ENCODE data around the gene MAP3K19.

The MAP3K19 gene

DNA sequence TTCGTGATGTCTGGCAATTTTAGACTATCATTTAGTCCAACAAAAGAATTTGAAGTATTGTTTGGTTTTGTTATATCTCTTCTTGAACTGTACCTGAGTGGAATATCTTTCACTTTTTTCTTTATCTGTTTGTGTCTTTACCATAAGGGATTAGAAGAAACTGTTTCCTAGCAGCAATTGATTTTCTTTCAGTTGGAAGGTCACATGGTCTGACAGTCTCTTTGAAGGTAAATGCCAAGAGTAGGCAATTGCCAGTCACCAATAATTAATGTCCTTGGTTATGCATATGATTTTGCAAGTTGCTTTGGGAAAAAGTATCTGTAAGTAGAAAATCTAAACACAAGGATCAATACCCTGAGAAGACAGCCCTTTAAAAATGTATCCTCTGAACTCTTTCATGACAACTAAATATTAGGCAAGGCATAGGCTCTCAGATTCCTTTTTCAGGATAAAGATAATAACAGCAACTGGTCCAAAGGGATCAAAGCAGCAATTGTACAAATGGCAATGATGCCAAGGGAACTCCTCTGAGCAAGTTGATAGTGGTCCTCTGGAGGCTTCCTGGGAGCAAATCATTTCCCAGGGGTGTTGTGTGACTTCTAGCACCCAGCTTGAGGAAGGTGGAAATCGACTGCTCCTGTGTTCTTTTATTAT lies 17.6 kb downstream of the MAP3K19 start:
- Mint-ChIP-seq H3K4me3 (no peak overlapping the region), H3K27me3 (ENCODE audit: low read depth) (no peaks in the 10 kb centered on the region), H3K4me1 (no peaks in the 10 kb centered on the region), H3K36me3 (ENCODE audit: low read depth) (peaks cover 8% of the 10 kb centered on the region), H3K9me3 (peaks cover 10% of the 10 kb centered on the region), H3K27ac (no peak overlapping the region)
- TF ChIP-seq, protein P1, sequence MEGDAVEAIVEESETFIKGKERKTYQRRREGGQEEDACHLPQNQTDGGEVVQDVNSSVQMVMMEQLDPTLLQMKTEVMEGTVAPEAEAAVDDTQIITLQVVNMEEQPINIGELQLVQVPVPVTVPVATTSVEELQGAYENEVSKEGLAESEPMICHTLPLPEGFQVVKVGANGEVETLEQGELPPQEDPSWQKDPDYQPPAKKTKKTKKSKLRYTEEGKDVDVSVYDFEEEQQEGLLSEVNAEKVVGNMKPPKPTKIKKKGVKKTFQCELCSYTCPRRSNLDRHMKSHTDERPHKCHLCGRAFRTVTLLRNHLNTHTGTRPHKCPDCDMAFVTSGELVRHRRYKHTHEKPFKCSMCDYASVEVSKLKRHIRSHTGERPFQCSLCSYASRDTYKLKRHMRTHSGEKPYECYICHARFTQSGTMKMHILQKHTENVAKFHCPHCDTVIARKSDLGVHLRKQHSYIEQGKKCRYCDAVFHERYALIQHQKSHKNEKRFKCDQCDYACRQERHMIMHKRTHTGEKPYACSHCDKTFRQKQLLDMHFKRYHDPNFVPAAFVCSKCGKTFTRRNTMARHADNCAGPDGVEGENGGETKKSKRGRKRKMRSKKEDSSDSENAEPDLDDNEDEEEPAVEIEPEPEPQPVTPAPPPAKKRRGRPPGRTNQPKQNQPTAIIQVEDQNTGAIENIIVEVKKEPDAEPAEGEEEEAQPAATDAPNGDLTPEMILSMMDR (IDR thresholded peaks at IDR 0.05; ENCODE audit: unreplicated experiment in 3 of 3): no peak

DNA sequence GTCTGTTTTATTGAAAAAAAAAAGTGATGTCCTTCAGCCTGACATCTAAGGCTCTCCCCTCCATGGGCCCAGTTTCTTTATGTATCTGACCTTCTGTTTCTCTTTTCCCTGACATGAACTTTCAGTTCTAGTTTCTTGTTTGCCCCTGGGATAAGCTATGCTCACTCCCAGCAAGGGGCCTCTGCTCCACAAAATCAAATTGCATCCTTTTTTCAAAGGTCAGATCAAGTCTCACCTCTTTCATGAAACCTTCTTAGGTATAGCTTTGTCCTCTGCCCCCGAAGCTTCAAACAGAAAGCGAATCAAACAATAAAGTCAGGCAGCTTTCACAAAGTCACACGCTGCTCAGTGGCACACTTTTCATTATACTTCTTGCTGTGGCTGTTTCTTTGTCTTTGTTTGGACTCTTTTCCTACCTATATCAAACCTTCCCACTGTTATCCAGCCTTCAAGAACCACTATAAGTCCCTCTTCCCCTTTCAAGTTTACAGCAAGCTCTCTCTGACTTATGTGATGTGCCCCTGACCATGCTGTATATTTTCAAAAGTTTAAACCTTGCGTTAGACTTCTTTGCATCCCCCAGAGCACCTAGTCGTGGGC lies 23.3 kb downstream of the MAP3K19 start:
- TF ChIP-seq, protein P1 (IDR thresholded peaks at IDR 0.05; ENCODE audit: unreplicated experiment in 3 of 3): no peak
- H3K4me3 Mint-ChIP-seq: no peak overlapping the region
- no peaks in the 10 kb centered on the region for H3K27me3 Mint-ChIP-seq (ENCODE audit: low read depth)

DNA sequence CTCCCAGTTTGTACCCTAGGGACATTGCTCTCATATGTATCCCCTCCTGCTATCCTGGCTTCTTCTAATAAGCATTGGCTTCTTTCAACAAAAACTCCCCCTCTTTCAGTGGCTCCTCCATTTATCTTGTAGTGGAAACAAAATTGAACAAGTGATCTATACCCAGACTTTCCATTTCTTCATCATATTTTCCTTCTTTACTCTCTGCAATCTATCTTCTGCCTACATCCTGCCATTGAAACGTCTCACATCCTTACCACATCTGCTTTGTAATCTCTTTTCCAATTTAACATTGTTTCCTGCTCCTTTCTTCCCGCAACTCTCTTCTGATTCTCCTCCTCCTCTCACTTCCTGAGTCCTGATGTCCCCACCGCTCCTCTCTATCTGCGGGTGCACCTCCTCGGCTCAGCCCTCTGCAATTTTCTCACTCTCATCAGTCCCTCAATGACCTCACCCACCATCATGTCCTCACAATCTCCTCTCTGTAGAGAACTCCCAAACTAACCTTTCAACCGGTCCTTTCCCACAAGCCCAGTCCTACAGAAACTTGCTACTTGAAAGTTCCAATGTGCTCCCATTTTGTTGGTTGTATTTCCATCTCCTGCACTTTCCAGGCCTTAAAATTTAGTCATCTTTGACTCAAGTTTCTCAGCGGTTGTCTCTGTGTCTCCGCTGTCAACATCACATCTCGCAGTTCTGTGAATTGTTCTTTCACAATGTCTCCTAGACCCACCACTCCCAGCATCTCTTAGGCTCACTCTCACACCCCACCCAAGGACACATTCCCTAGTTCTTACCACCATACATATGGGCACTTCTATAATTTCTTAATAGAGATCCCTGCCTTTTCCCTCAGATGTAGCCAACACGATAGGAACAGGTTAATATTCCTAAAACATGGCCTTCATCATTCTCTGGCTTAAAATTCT lies 24.0 kb downstream of the MAP3K19 start:
- Mint-ChIP-seq H3K27ac (no peak overlapping the region), H3K4me3 (no peak overlapping the region), H3K36me3 (ENCODE audit: low read depth) (no peaks in the 10 kb centered on the region), H3K4me1 (no peaks in the 10 kb centered on the region), H3K9me3 (no peaks in the 10 kb centered on the region), H3K27me3 (ENCODE audit: low read depth) (no peaks in the 10 kb centered on the region)
- TF ChIP-seq, protein P1 (IDR thresholded peaks at IDR 0.05; ENCODE audit: unreplicated experiment in 3 of 3): no peak

More for the DNA sequence above, 23.3 kb downstream of the MAP3K19 start:
- Mint-ChIP-seq H3K4me1 (no peaks in the 10 kb centered on the region), H3K27ac (no peak overlapping the region), H3K36me3 (ENCODE audit: low read depth) (no peaks in the 10 kb centered on the region), H3K9me3 (no peaks in the 10 kb centered on the region)

DNA sequence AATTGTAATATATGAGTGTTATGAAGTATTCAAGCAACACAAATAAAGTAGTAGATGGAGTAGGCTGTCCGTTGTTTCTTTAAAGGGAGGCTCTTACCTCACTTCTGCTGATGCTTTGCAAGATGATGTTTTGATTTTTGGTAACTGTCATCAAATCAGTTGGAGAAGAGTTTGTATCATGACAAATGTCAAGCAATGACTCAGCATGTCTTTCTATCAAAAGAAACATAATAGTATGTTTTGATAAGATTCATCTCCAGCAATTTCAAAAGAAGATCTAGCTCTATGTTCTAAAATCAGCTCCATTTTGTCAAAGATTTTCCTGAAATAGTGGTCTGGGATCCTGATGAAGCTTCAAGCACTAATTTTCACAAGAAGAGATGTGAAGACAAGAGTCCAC lies 25.6 kb downstream of the MAP3K19 start:
- Mint-ChIP-seq H3K27ac (no peak overlapping the region), H3K36me3 (ENCODE audit: low read depth) (no peaks in the 10 kb centered on the region), H3K4me1 (no peaks in the 10 kb centered on the region), H3K27me3 (ENCODE audit: low read depth) (no peaks in the 10 kb centered on the region), H3K4me3 (no peak overlapping the region), H3K9me3 (no peaks in the 10 kb centered on the region)
- TF ChIP-seq, protein P1 (IDR thresholded peaks at IDR 0.05; ENCODE audit: unreplicated experiment in 3 of 3): no peak

DNA sequence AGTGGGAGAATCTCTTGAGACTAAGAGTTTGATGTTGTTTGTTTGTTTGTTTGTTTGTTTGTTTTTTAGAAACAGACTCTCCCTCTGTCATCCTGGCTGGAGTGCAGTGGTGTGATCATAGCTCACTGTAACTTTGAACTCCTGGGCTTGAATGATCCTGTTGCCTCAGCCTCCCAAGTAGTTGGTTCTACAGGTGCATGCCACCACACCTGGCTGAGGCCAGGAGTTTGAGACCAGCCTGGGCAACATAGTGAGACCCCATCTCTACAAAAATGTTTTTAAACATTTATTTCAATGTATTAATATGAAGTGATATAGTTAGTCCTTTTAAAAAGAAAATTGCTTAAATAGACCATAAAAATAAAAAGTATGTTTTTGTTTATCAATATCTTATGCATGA lies 35.6 kb downstream of the MAP3K19 start:
- Mint-ChIP-seq H3K4me1 (no peaks in the 10 kb centered on the region), H3K36me3 (ENCODE audit: low read depth) (no peaks in the 10 kb centered on the region), H3K27ac (no peak overlapping the region), H3K4me3 (no peak overlapping the region), H3K9me3 (no peaks in the 10 kb centered on the region), H3K27me3 (ENCODE audit: low read depth) (peaks cover 8% of the 10 kb centered on the region)
- TF ChIP-seq, protein P1 (IDR thresholded peaks at IDR 0.05; ENCODE audit: unreplicated experiment in 3 of 3): no peak

Data from nephron (organoid).